GM06990 (cell line): ENCODE results near the gene RGL4.

Source experiments
- DNase-seq: peaks from one replicate; pipeline ENCODE4 v3.0.0-alpha.2; 2011; ENCODE audit not compliant: insufficient read length; ENCODE audit errors: extremely low read depth
- H3K27me3 ChIP-seq: replicated peaks from 2 replicates; pipeline ENCODE4 v1.6.0; 2011; ENCODE audit warnings: low read length; ENCODE audit not compliant: control insufficient read depth, insufficient read depth
- H3K36me3 ChIP-seq: 2 replicates; pipeline ENCODE4 v1.5.1; 2011; ENCODE audit warnings: low read length; ENCODE audit not compliant: control insufficient read depth, insufficient read depth
- H3K4me3 ChIP-seq: replicated peaks from 2 replicates; pipeline ENCODE4 v1.5.1; 2011; ENCODE audit warnings: low read depth, mild to moderate bottlenecking, control low read depth, low read length
- TF ChIP-seq, protein P1 (sequence below): IDR thresholded peaks from 2 replicates; pipeline ENCODE4 v1.5.1; 2011; ENCODE audit warnings: low read length, control low read depth, mild to moderate bottlenecking, inconsistent platforms; ENCODE audit not compliant: insufficient read depth, poor library complexity, severe bottlenecking

The RGL4 gene

DNA sequence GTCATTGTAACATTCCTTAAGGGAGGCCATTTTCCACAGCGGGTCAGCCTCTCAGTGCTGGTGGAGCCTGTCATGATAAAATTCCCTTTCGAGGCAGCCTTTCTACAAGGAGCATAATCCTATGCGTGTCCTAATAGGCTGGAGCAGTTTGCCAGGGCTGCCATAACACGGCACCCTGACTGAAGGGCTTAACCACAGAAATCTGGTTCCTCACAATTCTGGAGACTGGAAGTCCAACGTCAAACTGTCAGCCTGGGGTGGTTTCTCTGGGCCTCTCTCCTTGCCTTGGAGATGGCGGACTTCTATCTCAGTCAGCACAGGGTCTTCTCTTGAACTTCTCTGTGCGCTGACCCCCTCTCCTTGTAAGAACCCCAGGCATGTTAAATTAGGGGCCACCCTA lies 1.4 kb upstream of the RGL4 start:
- DNase-seq = no peak
- Histone ChIP-seq H3K4me3 (no peak overlapping the region), H3K36me3 (peaks cover 2% of the 10 kb centered on the region), H3K27me3 (no peaks in the 10 kb centered on the region)
- TF ChIP-seq, protein P1, sequence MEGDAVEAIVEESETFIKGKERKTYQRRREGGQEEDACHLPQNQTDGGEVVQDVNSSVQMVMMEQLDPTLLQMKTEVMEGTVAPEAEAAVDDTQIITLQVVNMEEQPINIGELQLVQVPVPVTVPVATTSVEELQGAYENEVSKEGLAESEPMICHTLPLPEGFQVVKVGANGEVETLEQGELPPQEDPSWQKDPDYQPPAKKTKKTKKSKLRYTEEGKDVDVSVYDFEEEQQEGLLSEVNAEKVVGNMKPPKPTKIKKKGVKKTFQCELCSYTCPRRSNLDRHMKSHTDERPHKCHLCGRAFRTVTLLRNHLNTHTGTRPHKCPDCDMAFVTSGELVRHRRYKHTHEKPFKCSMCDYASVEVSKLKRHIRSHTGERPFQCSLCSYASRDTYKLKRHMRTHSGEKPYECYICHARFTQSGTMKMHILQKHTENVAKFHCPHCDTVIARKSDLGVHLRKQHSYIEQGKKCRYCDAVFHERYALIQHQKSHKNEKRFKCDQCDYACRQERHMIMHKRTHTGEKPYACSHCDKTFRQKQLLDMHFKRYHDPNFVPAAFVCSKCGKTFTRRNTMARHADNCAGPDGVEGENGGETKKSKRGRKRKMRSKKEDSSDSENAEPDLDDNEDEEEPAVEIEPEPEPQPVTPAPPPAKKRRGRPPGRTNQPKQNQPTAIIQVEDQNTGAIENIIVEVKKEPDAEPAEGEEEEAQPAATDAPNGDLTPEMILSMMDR = no peak

DNA sequence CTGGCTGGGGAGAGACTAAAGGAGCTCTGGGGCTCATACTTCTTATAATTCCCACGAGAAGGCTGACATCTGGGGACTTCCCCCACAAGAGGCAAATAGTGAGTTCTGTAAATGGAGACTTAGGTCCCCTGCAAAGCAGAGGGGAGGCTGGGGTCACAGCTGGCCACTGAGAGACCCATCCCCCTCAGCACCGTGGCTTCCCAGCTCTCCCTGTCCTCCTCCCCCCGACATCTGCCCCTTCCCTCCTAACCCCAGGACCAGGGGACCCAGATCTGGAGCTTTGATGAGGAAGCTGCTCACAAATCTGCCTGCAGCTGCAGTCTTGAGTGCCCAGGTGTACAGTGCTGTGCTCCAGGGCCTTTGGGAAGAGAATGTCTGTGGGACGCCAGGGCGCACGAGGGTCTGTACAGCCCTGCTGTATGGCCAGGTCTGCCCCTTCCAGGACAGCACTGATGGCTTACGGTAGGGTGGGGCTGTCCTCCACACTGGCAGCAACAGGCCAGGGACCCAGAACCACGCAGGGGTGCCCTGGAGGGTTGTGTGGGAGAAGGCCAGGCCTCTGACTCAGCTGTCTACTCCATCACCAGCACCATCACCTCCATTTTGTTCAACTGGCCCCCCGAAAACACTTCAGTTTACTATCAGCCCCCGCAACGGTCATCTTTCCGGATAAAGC lies 1.1 kb downstream of the RGL4 start:
- Histone ChIP-seq H3K27me3 (no peaks in the 10 kb centered on the region), H3K36me3 (peaks cover 5% of the 10 kb centered on the region), H3K4me3 (no peak overlapping the region)
- DNase-seq = no peak
- TF ChIP-seq, protein P1 = no peak

DNA sequence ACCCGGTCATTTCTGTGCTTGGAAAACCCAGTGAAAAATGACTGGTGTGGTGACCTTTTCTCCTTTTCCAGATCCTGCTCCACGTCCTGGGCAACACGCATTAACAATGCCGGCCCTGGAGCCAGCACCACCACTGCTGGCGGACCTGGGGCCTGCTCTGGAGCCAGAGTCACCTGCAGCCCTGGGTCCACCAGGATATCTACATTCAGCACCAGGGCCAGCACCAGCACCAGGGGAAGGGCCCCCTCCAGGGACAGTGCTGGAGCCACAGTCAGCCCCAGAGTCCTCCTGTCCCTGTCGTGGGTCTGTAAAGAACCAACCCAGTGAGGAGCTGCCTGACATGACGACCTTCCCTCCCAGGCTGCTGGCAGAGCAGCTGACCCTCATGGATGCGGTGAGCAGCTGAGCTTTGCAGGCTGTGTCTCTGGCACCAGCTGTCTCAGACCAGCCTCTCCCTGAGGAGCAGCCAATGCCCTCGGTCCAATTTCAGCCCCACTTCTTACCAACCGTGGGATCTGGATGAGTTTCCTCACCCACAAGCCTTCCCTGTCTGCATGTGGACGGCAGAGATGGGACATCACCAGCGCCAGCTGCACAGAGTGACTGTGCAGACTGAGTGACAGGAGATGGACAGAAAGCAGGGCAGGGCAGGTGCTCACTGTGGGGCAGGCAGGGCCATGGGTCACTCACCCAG lies 1.9 kb downstream of the RGL4 start:
- H3K4me3 ChIP-seq = no peak overlapping the region
- no peak for DNase-seq
- no peaks in the 10 kb centered on the region for H3K27me3 ChIP-seq
- TF ChIP-seq, protein P1 = no peak
- H3K36me3 ChIP-seq = peaks cover 5% of the 10 kb centered on the region

DNA sequence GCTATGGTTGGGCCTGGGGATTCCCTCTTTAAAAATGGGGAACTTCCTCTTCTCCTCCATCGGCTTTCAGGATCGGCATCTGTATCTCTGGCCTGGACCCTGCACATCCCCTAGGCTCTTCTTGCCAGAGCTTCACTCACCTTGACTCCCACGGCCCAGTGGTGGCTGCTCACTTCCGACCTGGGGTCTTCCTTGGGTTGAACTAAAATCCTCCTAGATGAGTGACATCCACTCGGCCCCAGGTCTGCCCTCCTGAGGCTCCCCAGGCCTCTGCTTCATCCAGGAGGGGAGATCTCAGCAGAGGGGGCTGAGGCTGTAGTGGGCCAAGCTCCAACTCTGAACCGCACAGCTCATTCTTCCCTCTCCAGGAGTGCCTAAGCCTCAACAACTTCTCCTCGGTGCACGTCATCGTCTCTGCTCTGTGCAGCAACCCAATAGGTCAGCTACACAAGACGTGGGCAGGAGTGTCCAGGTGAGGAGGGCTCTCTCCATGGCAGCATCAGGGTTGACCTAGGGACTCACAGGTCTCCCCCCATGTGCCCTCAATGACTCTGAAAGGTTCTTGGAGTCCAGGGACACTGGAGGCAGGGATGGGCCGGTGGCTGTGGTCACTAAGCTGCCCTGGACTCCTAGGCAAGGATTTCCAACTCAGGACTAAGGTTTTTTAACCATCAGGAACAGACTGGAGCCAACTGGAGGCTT lies 3.3 kb downstream of the RGL4 start:
- TF ChIP-seq, protein P1 = no peak
- H3K36me3 ChIP-seq = peaks cover 7% of the 10 kb centered on the region

DNA sequence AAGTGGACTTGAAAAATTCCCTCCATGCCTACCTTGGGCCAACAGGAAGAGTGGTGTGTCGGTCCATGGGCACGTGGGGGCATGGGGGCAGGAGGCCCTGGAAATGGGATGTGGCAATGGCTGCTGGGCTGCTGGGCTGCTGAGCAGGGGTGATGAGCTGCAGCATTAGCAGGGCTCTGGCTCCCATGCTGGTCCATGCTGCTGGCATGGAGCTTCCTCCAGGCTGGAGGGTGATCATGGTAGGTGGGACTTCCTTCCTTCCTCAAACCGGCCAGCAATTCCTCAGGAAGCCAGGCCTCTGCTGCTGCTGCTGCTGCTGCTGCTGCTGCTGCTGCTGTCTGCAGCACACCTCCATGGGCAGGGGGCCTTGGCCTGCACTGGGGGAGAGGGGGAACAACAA lies 4.3 kb downstream of the RGL4 start:
- no peak for DNase-seq
- Histone ChIP-seq H3K27me3 (no peaks in the 10 kb centered on the region), H3K4me3 (no peak overlapping the region), H3K36me3 (peaks cover 7% of the 10 kb centered on the region)
- TF ChIP-seq, protein P1 = no peak

More for the DNA sequence above, 3.3 kb downstream of the RGL4 start:
- Histone ChIP-seq H3K4me3 (no peak overlapping the region), H3K27me3 (no peaks in the 10 kb centered on the region)
- no peak for DNase-seq
